GM12872 (cell line): ENCODE results near the gene MRPS6.

Experiments used
- TF ChIP-seq, protein P1 (sequence below): IDR thresholded peaks from 3 replicates; pipeline ENCODE4 v1.5.1; 2011; ENCODE audit warnings: low read depth, mild to moderate bottlenecking, low read length, moderate library complexity; ENCODE audit not compliant: insufficient read depth

The MRPS6 gene

DNA sequence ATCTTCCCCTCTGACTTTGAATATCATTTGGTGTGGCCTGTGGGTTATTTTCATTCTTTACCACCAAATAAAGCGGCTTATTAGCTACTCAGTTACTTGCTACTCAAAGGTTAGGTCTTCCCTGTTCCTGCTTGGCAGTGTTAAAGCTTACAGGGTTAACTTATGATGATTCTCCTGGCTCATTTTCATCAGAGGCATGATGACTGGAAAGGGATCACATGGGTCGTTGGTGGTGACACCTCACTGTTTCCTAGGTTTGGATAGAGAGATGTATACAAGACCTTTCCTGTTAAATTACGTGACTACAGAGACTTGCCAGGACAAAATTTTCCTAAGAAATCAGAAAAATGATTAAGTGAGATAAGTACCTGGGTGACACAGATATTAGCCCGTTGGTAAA lies 27.4 kb downstream of the MRPS6 start:
- TF ChIP-seq, protein P1, sequence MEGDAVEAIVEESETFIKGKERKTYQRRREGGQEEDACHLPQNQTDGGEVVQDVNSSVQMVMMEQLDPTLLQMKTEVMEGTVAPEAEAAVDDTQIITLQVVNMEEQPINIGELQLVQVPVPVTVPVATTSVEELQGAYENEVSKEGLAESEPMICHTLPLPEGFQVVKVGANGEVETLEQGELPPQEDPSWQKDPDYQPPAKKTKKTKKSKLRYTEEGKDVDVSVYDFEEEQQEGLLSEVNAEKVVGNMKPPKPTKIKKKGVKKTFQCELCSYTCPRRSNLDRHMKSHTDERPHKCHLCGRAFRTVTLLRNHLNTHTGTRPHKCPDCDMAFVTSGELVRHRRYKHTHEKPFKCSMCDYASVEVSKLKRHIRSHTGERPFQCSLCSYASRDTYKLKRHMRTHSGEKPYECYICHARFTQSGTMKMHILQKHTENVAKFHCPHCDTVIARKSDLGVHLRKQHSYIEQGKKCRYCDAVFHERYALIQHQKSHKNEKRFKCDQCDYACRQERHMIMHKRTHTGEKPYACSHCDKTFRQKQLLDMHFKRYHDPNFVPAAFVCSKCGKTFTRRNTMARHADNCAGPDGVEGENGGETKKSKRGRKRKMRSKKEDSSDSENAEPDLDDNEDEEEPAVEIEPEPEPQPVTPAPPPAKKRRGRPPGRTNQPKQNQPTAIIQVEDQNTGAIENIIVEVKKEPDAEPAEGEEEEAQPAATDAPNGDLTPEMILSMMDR: no peak

DNA sequence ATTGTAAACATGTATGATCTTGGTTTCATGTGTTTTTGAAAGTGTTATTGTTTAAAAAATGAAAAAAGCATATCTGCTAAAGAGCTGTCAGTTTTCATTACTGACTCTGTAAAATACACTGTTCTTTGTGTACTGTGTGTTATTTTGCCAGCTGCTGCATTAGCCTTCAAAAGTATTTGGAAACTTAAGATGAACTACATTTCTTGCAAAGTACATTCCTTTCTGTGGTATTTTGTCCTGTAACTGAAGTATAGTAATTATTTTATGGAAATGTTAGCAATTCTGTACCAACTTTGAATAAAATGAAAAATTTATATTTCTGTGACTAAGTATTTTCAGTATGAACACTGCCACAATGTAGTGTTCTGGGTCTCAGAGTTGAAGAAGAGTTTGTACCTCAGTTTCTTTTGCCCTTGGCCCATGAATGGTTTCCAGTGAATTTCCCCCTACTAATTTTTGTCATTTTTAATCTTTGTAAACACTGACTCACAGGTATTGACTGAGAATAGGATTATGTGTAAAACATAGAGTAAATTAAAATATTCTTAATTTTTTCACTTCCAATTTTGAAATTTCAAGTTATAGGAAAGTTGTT lies 32.7 kb downstream of the MRPS6 start:
- TF ChIP-seq, protein P1: no peak

DNA sequence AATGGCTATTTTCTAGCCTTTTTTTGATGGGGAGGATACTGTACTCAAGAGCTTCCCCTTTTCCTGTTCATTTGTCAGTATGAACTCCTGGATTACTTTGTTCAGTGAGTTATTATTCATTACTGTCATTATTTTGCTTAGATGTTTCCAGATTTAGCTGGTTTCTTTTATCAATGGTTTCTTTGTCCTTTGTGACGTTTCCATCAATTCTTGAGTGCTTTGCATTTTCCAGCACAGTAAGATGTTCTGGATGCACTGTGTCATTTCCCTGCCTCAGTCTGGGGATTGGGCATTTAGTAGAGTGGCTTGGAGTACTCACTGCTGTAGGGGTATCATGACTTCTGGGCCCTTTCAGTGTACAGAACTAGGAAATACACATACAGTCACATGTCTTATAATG lies 34.2 kb downstream of the MRPS6 start:
- TF ChIP-seq, protein P1: no peak

DNA sequence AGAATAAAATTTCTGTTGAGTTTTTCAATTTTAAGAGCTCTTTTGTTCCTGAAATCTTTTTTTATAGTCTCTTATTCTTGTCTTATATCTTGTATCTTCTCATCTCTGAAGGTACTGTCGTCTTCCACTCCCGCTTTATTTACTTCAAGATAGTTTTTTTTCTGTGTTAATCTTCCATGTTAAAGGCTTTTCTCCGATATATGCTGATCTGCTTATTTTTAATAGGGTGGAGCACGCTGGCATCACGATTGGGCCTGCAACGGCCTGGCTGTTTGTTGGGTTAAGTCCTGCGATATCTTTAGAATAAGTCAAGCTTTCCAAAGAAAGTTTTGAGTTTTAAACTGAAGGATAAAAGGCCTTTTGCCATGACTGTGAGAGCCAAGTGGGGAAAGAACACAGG lies 35.7 kb downstream of the MRPS6 start:
- TF ChIP-seq, protein P1: no peak

DNA sequence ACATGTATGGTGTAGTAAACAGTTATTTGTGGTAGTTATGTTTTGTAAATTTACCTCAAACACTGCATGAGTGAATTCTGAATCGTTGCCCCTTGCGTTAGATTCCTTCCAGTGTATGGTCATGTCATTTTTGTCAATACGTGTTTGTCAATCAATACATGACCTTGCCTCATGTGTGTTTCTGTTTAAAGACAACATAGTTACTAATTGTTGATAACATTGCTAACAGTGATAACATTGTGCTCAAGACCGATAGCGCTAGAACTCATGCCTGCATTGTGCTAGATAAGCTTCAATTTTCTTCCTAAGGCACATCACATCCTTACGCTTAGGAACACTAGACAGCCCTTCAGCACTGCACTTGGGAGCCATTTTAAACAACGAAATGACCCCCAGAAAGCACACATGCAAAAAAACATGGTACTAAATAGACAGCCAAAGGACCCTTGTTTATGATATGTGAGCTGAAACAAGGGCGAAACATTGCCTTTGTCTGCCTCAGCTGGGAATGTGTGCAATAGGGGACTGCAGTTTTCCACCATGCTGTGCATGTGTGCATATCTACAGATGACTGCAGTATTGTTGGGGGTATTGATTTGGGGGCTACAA lies 37.3 kb downstream of the MRPS6 start:
- TF ChIP-seq, protein P1: no peak

DNA sequence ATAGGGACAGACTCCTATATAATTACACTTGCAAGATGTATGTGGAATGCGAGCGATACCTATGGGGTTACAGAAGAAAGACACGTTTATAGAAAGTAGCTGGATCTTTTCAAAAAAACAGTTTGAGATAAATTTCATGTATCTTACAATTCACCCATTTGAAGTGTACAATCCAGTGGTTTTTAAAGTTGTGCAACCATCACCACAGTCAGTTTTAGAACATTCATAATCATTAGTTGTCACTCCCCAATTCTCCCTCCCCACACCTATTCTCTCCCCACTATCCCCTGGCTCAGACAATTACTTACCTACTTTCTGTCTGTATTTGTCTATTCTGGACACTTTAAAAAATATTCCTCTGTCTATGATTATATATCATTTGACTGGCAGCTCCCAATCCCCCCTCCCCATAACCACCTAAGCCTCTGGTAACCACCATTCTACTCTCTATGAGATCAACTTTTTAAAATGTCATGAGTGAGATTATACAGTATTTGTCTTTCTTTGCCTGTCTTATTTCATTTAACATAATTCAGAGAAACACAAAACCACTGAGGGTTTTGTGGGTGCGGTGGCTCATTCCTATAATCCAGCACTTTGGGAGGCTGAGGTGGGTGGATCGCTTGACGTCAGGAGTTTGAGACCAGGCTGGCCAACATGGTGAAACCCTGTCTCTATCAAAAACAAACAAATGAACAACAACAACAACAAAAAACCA lies 39.1 kb downstream of the MRPS6 start:
- TF ChIP-seq, protein P1: no peak

DNA sequence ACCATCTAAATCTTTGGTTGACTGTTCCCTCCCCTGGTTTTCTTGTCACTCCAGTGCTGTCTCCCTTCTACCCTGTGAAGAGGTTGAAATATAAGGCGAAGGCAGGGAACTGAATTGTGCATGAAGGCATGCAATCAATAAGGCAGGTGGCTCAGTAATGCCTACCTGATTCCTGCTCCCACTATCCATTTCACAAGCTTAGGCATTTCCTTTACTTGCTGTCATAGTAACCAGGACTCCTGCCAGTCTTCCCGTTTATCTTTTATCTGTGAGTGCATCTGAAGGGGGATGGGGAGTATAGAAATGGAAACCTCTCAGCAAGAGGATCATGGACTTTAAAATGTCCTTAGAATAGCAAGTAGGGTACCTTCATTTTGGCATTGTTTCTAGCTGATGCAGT lies 40.5 kb downstream of the MRPS6 start:
- TF ChIP-seq, protein P1: no peak
